ENCODE measurements around the gene OR2A5.

DNA sequence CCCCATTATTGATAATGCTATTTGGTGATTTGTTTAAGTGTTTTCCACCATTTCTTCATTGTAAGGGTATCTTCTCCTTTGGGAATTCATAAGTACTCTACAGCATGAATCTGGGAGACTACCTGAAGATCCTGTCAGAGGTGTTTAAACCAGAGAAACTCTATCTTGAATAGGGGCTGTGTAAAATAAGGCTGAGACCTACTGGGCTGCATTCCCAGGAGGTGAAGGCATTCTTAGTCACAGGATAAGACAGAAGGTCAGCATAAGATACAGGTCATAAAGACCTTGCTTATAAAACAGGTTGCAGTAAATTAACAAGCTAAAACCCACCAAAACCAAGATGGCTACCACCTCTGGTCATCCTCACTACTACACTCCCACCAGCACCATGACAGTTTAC lies 13.4 kb upstream of the OR2A5 start:
- TF ChIP-seq, protein P1, sequence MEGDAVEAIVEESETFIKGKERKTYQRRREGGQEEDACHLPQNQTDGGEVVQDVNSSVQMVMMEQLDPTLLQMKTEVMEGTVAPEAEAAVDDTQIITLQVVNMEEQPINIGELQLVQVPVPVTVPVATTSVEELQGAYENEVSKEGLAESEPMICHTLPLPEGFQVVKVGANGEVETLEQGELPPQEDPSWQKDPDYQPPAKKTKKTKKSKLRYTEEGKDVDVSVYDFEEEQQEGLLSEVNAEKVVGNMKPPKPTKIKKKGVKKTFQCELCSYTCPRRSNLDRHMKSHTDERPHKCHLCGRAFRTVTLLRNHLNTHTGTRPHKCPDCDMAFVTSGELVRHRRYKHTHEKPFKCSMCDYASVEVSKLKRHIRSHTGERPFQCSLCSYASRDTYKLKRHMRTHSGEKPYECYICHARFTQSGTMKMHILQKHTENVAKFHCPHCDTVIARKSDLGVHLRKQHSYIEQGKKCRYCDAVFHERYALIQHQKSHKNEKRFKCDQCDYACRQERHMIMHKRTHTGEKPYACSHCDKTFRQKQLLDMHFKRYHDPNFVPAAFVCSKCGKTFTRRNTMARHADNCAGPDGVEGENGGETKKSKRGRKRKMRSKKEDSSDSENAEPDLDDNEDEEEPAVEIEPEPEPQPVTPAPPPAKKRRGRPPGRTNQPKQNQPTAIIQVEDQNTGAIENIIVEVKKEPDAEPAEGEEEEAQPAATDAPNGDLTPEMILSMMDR (IDR thresholded peaks at IDR 0.05; ENCODE audit: low read length), result no peak
- TF ChIP-seq EZH2 (IDR thresholded peaks at IDR 0.05; ENCODE audit: borderline replicate concordance, low read length), result no peak

All from OCI-LY1 (cell line).